Forelimb muscle (tissue), 1 donor: ENCODE measurements around the gene RAB7A. TPM values are rescaled to one million over a fixed set of nuclear protein-coding genes. Genes with fewer than 3 reads are reported as not detected.
"Not testable (repeated sequence)": the region's sequence is repeated elsewhere in the genome, so short reads cannot be mapped to it uniquely, and the experiment has no call there.

Source experiments
- DNase-seq: peaks from one replicate; pipeline ENCODE4 v3.0.0-alpha.2; 2013; ENCODE audit warnings: low read depth
- polyA plus RNA-seq: library from polyadenylated mRNA; unstranded; fragments of 120-200 nt; gene quantifications from one replicate; pipeline ENCODE4 v1.2.1, GENCODE V29; 2013; ENCODE audit not compliant: insufficient read length

The RAB7A gene
- polyA plus RNA-seq, 1 donor = 134 TPM

DNA sequence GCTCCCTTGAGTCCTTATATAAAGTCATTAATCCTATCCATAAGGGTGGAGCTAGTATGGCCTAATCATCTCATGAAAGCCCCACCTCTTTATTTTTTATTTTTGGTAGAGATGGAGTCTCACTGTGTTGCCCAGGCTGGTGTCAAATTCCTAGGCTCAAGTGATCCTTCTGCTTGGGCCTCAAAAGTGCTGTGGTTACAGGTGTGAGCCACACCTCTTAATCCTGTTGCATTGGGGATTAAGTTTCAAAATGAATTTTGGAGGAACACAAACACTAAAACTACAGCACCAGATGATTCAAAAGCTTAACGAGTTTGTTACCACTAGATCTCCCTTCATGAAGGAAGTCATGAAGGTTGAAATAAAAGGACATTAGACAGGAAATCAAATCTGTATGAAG is 27.7 kb downstream of the RAB7A start:
- DNase-seq = no peak

DNA sequence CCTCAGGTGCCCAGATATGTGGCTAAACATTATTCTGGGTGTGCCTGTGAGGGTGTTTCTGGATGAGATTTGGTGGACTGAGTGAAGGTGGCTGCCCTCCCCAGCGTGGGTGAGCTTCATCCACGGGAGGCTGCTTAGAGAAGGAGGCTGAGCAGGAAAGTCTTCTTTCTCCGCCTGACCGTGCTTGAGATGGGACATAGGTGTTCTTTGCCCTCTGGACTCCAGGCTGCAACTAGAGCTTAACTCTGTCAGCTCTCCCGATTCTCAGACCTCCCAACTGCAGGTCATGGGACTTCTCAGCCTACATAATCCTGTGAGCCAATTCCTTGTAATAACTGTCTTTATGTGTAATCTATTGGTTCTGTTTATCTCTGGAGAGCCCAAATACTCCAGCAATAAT is 34.1 kb downstream of the RAB7A start:
- DNase-seq = no peak

DNA sequence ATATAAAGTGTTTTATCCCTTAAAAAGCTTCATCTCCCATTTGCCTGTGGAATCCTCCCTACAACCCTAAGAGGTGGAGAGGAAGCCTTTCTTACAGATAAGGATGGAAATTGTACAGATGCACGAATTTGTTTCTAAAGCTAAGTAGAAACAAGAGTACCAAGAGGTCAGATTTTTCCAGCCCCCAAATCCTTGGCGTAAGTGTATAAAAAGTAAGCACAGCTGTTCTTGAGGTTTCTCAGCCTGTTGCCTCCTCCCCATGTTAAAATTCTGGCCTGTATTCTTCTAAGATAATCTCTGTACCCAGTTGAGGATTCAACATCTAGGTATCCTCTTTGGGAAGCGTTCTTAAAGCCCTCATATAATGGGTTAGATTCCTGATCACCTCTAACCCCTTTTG is 34.9 kb downstream of the RAB7A start:
- no peak for DNase-seq

GRCh38 chr3:128761392-128761791 is 35.4 kb downstream of the RAB7A start:
- DNase-seq = no peak

DNA sequence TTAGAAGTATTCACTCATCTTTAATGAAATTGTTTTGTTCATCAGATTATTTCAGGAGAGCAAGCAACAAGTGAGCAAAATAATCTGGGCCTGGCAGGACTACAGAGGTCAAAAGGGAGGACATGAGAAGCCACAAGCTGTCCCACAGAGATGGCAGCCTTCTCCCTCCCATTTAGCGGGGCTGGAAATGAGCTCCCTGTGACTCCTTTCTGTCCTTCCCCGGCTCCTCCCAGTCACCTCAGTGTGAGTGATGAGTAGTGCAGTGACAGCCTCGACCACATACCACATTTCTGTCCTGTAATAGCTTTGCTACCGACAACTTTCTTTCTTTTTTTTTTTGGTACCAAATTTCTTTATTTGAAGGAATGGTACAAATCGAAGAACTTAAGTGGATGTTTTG is 38.0 kb downstream of the RAB7A start:
- no peak for DNase-seq

DNA sequence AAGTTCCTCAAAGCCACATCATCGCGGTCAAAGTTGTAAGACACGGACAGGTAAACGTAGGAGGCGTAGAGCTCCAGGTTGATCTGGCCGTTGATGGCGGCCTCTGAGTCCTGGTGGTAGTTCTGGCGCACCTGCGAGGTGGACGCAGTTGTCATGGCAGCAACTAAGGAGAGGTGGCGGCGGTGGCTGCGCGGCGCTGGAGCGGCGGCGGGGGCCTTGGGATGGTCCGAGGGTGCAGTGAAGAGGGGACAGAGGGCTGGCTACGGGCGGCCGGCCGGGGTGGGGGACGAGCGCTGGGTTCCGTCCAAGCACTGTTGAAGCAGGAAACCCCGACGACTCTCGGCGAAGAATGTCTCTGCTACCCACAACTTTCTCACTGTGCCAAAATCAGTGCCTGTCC is 38.9 kb downstream of the RAB7A start:
- DNase-seq = no peak

- DNase-seq = no peak
These were observed 41.2 kb downstream of the RAB7A start for GRCh38 chr3:128767094-128767750.

DNA sequence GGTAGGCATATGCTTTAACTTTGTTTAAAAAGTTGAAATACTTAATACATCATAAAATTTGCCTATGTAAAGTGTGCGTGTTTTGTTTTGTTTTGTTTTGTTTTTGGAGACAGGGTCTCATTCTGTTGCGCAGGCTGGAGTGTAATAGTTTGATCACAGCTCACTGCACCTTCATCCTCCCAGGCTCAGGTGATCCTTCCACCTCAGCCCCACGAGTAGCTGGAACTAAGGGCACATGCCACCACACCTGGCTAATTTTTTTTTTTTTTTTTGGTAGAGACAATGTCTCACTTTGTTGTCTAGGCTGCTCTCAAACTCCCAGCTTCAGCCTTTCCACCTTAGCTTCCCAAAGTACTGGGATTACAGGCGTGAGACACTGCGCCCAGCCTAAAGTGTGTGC is 42.5 kb downstream of the RAB7A start:
- DNase-seq = no peak

GRCh38 chr3:128770387-128770786 is 44.4 kb downstream of the RAB7A start:
- no peak for DNase-seq

DNA sequence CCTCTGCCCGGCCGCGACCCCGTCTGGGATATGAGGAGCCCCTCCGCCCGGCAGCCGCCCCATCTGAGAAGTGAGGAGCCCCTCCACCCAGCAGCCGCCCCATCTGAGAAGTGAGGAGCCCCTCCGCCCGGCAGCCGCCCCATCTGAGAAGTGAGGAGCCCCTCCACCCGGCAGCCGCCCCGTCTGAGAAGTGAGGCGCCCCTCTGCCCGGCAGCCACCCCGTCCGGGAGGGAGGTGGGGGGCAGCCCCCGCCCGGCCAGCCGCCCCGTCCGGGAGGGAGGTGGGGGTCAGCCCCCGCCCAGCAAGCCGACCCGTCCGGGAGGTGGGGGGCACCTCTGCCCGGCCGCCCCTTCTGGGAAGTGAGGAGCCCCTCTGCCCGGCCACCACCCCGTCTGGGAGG is 47.2 kb downstream of the RAB7A start:
- DNase-seq = not testable (repeated sequence)

GRCh38 chr3:128773592-128773991 is 47.6 kb downstream of the RAB7A start:
- DNase-seq = not testable (repeated sequence)

GRCh38 chr3:128775241-128775640 is 49.3 kb downstream of the RAB7A start:
- no peak for DNase-seq

GRCh38 chr3:128775906-128776542 is 50.0 kb downstream of the RAB7A start:
- DNase-seq = no peak

DNA sequence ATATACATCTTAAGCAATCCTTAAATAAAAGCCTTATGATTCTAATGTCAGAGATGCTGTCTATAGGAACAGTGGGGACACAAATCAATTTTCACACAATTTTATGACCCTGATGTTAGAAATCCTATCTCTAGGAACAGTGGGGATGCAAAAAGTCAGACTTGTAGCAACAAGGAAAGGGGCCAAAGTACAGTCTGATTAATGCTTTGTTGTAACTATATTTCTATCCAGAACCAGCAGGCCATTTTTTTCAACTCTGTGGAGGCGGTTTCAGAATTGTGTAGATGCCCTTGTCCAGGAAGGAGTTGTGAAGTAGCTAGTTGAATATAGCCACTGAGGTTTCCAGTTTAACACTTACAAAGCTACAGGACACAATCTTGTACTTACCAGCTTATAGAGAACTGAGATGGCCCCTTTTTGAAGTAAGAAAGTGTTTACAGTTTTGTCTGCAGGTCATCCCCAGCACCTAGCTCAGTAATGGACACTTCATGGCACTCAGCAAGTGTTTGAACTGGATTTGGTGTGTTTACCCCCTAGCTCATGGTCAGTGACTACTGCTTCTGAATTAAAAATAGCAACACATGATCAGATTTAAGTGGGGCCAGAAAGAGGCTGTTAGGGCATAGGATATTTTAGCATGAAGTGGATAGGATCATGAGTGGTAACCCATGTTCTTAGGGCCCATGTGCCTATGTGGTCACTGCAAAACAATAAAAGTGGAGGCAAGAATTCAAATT is 54.3 kb downstream of the RAB7A start:
- no peak for DNase-seq

GRCh38 chr3:128781164-128781563 is 55.2 kb downstream of the RAB7A start:
- no peak for DNase-seq

- DNase-seq = no peak
These were observed 56.5 kb downstream of the RAB7A start for GRCh38 chr3:128782282-128783146.

DNA sequence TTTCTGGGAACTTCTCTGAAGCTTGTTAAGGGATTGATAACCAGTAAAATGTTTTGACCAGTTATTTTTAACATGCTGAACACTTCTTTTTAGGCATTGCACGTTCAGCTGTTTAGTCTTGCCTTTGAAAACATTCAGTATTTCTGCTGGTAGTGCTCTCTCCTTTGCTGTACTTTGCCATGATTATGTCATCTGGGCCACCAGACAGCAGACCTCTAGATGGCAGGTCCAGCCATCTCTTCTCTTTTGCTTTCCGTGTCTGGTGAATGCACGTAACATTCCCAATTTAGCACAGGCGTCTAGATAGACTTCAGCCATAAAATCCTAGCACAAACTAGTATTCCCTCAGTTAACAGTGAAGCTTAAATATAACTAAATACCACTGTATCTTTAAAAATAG is 57.8 kb downstream of the RAB7A start:
- DNase-seq = no peak

- no peak for DNase-seq
These were observed 58.2 kb downstream of the RAB7A start for GRCh38 chr3:128784232-128784631.

- DNase-seq = no peak
These were observed 58.9 kb downstream of the RAB7A start for GRCh38 chr3:128784843-128785242.

DNA sequence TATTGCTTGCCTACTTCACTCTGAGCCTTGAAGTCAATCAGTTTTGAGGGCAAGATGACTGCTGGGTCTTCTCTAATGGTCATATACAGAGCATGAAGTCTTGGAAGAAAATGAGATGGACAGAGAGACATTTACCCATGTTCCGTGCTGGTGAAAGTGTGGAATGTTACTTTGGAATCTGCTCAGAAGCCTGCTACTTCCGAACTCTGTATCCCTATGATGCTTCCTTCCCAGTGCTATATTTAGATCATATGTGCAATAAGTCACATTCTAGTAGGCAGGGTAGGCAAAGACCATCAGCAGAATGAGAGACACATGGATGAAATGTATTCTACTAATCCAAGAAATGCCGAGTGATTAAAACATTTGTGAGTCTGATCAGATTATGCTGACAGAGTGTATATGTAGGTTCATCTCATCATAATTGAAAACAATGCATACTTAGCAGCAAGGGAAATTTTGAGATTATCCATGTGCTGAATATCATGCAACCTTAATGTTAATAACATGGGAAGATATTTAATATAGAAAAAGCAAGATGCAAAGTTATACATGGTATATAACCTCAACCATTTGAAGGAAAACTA is 60.5 kb downstream of the RAB7A start:
- no peak for DNase-seq
